ENCODE results near the gene ING3. TPM values are rescaled to one million over a fixed set of nuclear protein-coding genes. Genes with fewer than 3 reads are reported as not detected.

Gene ING3
- total and polyA plus RNA-seq, 11 donors = 5.4 to 16.0 (median 12.5) TPM

DNA sequence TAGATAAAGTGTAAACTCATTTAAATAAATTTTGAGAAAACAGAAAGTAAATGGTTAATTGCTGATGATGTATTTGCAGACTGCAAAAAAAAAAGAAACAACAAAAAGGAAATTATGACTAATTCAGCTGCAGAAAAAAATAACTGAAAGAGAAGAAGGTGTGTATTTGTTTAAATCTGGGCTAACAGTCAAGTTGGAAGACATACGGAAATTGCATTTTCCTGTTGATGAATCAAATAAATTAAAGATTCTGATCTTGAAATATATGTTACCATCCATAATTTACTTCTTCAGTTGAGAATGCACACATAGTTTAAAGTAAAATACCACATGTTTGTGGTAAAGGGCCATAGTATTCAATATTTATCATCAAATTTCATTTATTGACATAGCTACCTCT lies 19.3 kb upstream of the ING3 start:
- ATAC-seq = no peak
- H3K27ac ChIP-seq = no peak overlapping the region
- no peaks in the 10 kb centered on the region for H3K36me3 ChIP-seq
- H3K27me3 ChIP-seq = no peaks in the 10 kb centered on the region
- 53 to 56% (median 54%) methylated on average over 1 of the region's 1 CpG for WGBS, 4 donors
- intact Hi-C loops (cut with DNase I) = no loop called here
- no peak for DNase-seq
- no peak overlapping the region for H3K4me3 ChIP-seq
- no peaks in the 10 kb centered on the region for H3K9me3 ChIP-seq
- no peak for TF ChIP-seq POLR2A (IDR thresholded peaks at IDR 0.05)
- TF ChIP-seq, protein P1, sequence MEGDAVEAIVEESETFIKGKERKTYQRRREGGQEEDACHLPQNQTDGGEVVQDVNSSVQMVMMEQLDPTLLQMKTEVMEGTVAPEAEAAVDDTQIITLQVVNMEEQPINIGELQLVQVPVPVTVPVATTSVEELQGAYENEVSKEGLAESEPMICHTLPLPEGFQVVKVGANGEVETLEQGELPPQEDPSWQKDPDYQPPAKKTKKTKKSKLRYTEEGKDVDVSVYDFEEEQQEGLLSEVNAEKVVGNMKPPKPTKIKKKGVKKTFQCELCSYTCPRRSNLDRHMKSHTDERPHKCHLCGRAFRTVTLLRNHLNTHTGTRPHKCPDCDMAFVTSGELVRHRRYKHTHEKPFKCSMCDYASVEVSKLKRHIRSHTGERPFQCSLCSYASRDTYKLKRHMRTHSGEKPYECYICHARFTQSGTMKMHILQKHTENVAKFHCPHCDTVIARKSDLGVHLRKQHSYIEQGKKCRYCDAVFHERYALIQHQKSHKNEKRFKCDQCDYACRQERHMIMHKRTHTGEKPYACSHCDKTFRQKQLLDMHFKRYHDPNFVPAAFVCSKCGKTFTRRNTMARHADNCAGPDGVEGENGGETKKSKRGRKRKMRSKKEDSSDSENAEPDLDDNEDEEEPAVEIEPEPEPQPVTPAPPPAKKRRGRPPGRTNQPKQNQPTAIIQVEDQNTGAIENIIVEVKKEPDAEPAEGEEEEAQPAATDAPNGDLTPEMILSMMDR (IDR thresholded peaks at IDR 0.05) = no peak
- H3K4me1 ChIP-seq = peaks cover 0 to 6% (median 0%) of the 10 kb centered on the region in 12 donors

DNA sequence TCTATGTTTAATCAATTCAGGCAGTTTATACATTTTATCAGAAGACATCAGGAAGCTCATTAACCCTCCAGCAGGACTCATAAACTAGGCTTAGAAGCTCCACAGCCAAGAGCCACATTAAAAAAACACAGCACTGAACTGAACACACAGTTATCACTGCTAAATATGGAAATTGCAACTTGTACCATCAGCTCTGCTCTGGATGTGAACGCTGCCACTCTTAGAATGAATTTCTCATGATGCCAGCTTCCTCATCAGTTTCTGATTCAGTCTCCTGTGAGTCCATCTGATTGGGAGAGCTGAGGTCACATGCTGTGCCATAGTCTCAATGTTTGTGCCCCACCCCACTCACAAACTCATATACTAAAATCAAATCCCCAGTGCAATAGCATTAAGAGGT lies 17.1 kb upstream of the ING3 start:
- H3K36me3 ChIP-seq = no peaks in the 10 kb centered on the region
- TF ChIP-seq POLR2A (IDR thresholded peaks at IDR 0.05) = no peak
- TF ChIP-seq, protein P1 (IDR thresholded peaks at IDR 0.05) = no peak
- peak; percentile 36 to 50 (median 44) for ATAC-seq
- H3K4me1 ChIP-seq = peaks cover 0 to 6% (median 0%) of the 10 kb centered on the region in 12 donors
- DNase-seq = no peak
- WGBS, 4 donors = 23 to 37% (median 32%) methylated on average over 1 of the region's 1 CpG
- H3K4me3 ChIP-seq = no peak overlapping the region
- no peak overlapping the region for H3K27ac ChIP-seq
- H3K27me3 ChIP-seq = no peaks in the 10 kb centered on the region
- intact Hi-C loops (cut with DNase I) = no loop called here
- H3K9me3 ChIP-seq = no peaks in the 10 kb centered on the region

GRCh38 chr7:120939345-120939744 lies 11.2 kb upstream of the ING3 start:
- Histone ChIP-seq H3K36me3 (no peaks in the 10 kb centered on the region), H3K27ac (no peak overlapping the region), H3K9me3 (no peaks in the 10 kb centered on the region), H3K4me3 (no peak overlapping the region), H3K27me3 (no peaks in the 10 kb centered on the region), H3K4me1 (peaks cover 0 to 8% (median 0%) of the 10 kb centered on the region in 12 donors)
- no peak for ATAC-seq
- no peak for DNase-seq
- intact Hi-C loops (cut with DNase I) = loop anchor here in 1 of 10 donors (5.0 kb wide), 1 partner anchor 137 kb away; no protein-coding TSS in a partner anchor
- WGBS, 4 donors = 62 to 96% (median 95%) methylated on average over 3 of the region's 3 CpGs
- TF ChIP-seq, protein P1 (IDR thresholded peaks at IDR 0.05) = no peak
- no peak for TF ChIP-seq POLR2A (IDR thresholded peaks at IDR 0.05)

GRCh38 chr7:120941064-120941463 lies 9.5 kb upstream of the ING3 start:
- ATAC-seq = peak in 1 of 4 donors; percentile 50
- intact Hi-C loops (cut with DNase I) = loop anchor here in 9 of 10 donors (2.0 to 10.0 kb wide), 7 partner anchors 84 to 149 kb away; partner anchors contain the start of gene TSPAN12 (in 2 of the 9)

More at GRCh38 chr7:120941064-120941463, 9.5 kb upstream of the ING3 start:
- WGBS, 4 donors = 3 to 12% (median 8%) methylated on average over 1 of the region's 1 CpG
- H3K27ac ChIP-seq = no peak overlapping the region
- H3K4me1 ChIP-seq = peaks cover 0 to 8% (median 0%) of the 10 kb centered on the region in 12 donors
- no peak for DNase-seq
- TF ChIP-seq POLR2A (IDR thresholded peaks at IDR 0.05) = no peak
- TF ChIP-seq, protein P1 (IDR thresholded peaks at IDR 0.05) = peak in 9 of 12 donors; percentile 15 to 59 (median 53)
- H3K27me3 ChIP-seq = no peaks in the 10 kb centered on the region
- H3K36me3 ChIP-seq = no peaks in the 10 kb centered on the region
- no peaks in the 10 kb centered on the region for H3K9me3 ChIP-seq
- no peak overlapping the region for H3K4me3 ChIP-seq

Data from heart left ventricle (tissue), 16 donors.